Calu3 (cell line): ENCODE results near the gene NLGN1. TPM values are rescaled to one million over a fixed set of nuclear protein-coding genes. Genes with fewer than 3 reads are reported as not detected.

Source experiments
- BruUV-seq: library from RNA; stranded (reverse); fragments of 400-500 nt; replicated peaks from 2 replicates; lab custom pipeline; 2021; lab: Mats Ljungman, UMichigan
- CTCF ChIA-PET: fragments of 300-600 bp; sonication (Branson Sonifier 250); formaldehyde crosslinking; loops from one replicate; lab custom pipeline; 2022; ENCODE audit warnings: antibody characterized with exemption; lab: Charles Lee
- DNase-seq: peaks from one replicate; pipeline ENCODE4 v3.0.0; 2022
- H3K27ac Mint-ChIP-seq: one replicate; pipeline ENCODE4 v1.8.0; 2022; ENCODE audit warnings: mixed read lengths; ENCODE audit not compliant: unreplicated experiment
- H3K27me3 Mint-ChIP-seq: one replicate; pipeline ENCODE4 v1.8.0; 2022; ENCODE audit warnings: mixed read lengths; ENCODE audit not compliant: unreplicated experiment
- H3K36me3 Mint-ChIP-seq: one replicate; pipeline ENCODE4 v1.8.0; 2022; ENCODE audit warnings: mild to moderate bottlenecking, moderate library complexity, mixed read lengths; ENCODE audit not compliant: insufficient read depth, unreplicated experiment
- H3K4me1 Mint-ChIP-seq: one replicate; pipeline ENCODE4 v1.8.0; 2022; ENCODE audit warnings: mild to moderate bottlenecking, low read depth, mixed read lengths; ENCODE audit not compliant: unreplicated experiment
- H3K4me3 Mint-ChIP-seq: one replicate; pipeline ENCODE4 v1.8.0; 2022; ENCODE audit warnings: mild to moderate bottlenecking, low read depth, moderate library complexity, mixed read lengths; ENCODE audit not compliant: unreplicated experiment
- H3K9me3 Mint-ChIP-seq: one replicate; pipeline ENCODE4 v1.8.0; 2022; ENCODE audit warnings: low read depth, mixed read lengths; ENCODE audit not compliant: unreplicated experiment
- CTCF ChIP-seq: fragments of 200-600 bp; IDR thresholded peaks from one replicate; pipeline ENCODE4 v1.8.0; 2022; ENCODE audit warnings: antibody characterized with exemption; ENCODE audit not compliant: unreplicated experiment
- intact Hi-C: fragments of 100-400 bp; cut with micrococcal nuclease; formaldehyde crosslinking; loops from one replicate; pipeline ENCODE4 v1.10.0; 2022; ENCODE audit not compliant: unreplicated experiment
- total RNA-seq: library from RNA; stranded (reverse); gene quantifications from 2 replicates; pipeline ENCODE4 v1.2.3, GENCODE V29; 2022

NLGN1 gene
- total RNA-seq, 1 experiment from 2014 or later: 2.6 TPM

- intact Hi-C loops: no loop called here
- no peaks in the 10 kb centered on the region for H3K4me1 Mint-ChIP-seq
- no peak for DNase-seq
- no peak for TF ChIP-seq CTCF
- no peak overlapping the region for H3K4me3 Mint-ChIP-seq
- CTCF ChIA-PET: no interaction called here
- H3K9me3 Mint-ChIP-seq: no peaks in the 10 kb centered on the region
- no peak overlapping the region for H3K27ac Mint-ChIP-seq
- H3K27me3 Mint-ChIP-seq: no peaks in the 10 kb centered on the region
- no TSS peak for BruUV-seq
- no peaks in the 10 kb centered on the region for H3K36me3 Mint-ChIP-seq
Measured at GRCh38 chr3:174268061-174268460, 870.5 kb downstream of the NLGN1 start.

- Mint-ChIP-seq H3K27me3 (no peaks in the 10 kb centered on the region), H3K4me3 (no peak overlapping the region), H3K36me3 (no peaks in the 10 kb centered on the region), H3K4me1 (no peaks in the 10 kb centered on the region), H3K9me3 (no peaks in the 10 kb centered on the region), H3K27ac (no peak overlapping the region)
- DNase-seq: no peak
- intact Hi-C loops: no loop called here
- BruUV-seq: no TSS peak
- TF ChIP-seq CTCF: no peak
- CTCF ChIA-PET: no interaction called here
Measured at GRCh38 chr3:174268586-174268985, 871.0 kb downstream of the NLGN1 start.

GRCh38 chr3:174270841-174271240 lies 873.3 kb downstream of the NLGN1 start:
- no peak for TF ChIP-seq CTCF
- CTCF ChIA-PET: interaction anchor here (0.6 kb wide), 1 partner anchor 346 kb away, joined by 3 read pairs; no protein-coding TSS in a partner anchor
- Mint-ChIP-seq H3K4me3 (no peak overlapping the region), H3K27ac (no peak overlapping the region), H3K36me3 (no peaks in the 10 kb centered on the region), H3K9me3 (no peaks in the 10 kb centered on the region), H3K27me3 (no peaks in the 10 kb centered on the region), H3K4me1 (no peaks in the 10 kb centered on the region)
- intact Hi-C loops: no loop called here
- BruUV-seq: no TSS peak
- no peak for DNase-seq

GRCh38 chr3:174275336-174275735 lies 877.8 kb downstream of the NLGN1 start:
- intact Hi-C loops: no loop called here
- H3K27ac Mint-ChIP-seq: no peak overlapping the region
- no peak for DNase-seq
- TF ChIP-seq CTCF: no peak
- no peaks in the 10 kb centered on the region for H3K4me1 Mint-ChIP-seq
- H3K27me3 Mint-ChIP-seq: no peaks in the 10 kb centered on the region
- H3K4me3 Mint-ChIP-seq: no peak overlapping the region
- no TSS peak for BruUV-seq
- H3K9me3 Mint-ChIP-seq: no peaks in the 10 kb centered on the region
- CTCF ChIA-PET: no interaction called here
- no peaks in the 10 kb centered on the region for H3K36me3 Mint-ChIP-seq
